ENCODE results near the gene ADGRD2.

ADGRD2 gene

DNA sequence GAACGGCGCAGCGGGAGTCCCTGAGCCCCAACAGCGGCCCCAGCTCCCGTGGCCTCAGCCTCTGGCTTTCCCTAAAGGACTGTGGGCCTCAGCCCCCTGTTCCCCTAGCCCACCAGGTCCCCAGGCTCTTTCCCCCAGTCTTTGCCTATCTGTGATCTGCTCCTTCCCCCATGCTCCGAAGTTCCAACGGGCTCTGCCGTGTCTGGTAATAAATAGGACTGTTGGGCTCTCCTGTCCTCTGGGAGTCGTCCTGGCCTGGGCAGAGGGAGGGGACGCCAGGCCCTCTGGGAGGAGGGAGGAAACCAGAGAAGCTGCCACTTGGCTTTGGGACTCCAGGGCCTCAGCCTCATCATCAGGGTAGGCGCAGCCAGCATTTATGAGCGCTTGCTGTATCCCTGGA is 28.1 kb downstream of the ADGRD2 start:
- no peak for ATAC-seq (replicated peaks; ENCODE audit: extremely low read depth, poor library complexity, severe bottlenecking)
- H3K9me3 Mint-ChIP-seq, result no peaks in the 10 kb centered on the region
- peaks cover 44% of the 10 kb centered on the region for H3K27me3 Mint-ChIP-seq
- no peak for DNase-seq (ENCODE audit: low spot score in 2 of 2)
- no peak overlapping the region for H3K27ac Mint-ChIP-seq (ENCODE audit: low read depth)
- no peaks in the 10 kb centered on the region for H3K36me3 Mint-ChIP-seq (ENCODE audit: insufficient read depth)
- H3K4me3 Mint-ChIP-seq, result no peak overlapping the region
- H3K4me1 Mint-ChIP-seq, result no peaks in the 10 kb centered on the region

DNA sequence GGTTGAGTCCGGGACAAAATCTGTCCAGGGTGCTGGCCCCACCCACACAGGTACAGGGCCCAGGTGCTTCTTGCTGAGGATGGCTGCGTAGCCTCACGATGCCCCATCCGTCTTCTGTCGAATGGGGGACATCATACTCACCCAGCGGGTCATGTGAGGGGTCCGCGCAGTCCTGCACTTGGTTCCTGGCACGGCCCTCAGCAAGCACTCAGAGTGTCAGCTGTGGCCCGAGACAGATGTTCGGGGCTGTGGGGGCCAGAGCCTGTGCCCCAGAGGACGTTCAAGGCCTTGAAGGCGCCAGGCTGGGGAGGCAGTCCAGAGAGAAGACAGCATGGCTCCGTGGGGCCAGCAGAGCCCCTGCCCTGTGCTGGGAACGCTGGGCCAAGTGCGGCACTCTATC is 29.1 kb downstream of the ADGRD2 start:
- no peaks in the 10 kb centered on the region for H3K9me3 Mint-ChIP-seq
- H3K27ac Mint-ChIP-seq (ENCODE audit: low read depth), result no peak overlapping the region
- H3K4me1 Mint-ChIP-seq, result no peaks in the 10 kb centered on the region
- no peaks in the 10 kb centered on the region for H3K36me3 Mint-ChIP-seq (ENCODE audit: insufficient read depth)
- peaks cover 34% of the 10 kb centered on the region for H3K27me3 Mint-ChIP-seq
- ATAC-seq (replicated peaks; ENCODE audit: extremely low read depth, poor library complexity, severe bottlenecking), result no peak
- no peak for DNase-seq (ENCODE audit: low spot score in 2 of 2)
- H3K4me3 Mint-ChIP-seq, result no peak overlapping the region

DNA sequence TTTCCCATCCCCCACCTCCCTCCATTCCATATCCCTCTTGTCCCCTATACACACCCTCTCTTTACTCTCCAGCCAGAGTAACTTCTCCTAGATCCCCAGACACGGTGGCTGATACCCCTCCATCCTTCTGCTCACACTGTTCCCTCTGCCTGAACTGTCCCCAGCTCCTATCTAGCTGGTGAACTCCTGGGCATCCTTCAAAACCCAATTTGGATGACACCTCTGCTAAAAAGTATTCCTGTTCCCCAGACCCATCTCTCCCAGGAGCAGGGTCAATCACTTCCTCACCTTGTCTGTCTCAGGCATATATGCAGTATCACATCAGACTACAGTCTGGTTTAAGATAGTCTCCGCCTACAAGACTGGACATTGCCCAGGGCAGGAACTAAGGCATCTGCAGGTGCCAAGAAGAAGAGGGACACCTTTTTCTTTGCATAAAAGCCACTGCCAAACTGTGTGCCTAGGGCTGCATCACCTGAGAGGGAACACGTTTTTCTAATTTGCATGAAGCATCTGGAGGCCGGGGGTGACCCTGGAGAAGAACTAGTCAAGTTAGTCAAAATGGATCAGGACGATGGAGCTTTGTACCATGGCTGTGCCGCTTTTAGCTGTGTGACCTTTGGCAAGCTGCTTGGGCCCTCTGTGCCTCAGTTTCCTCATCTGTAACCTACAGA is 29.8 kb downstream of the ADGRD2 start:
- Mint-ChIP-seq H3K9me3 (no peaks in the 10 kb centered on the region), H3K4me3 (no peak overlapping the region), H3K36me3 (ENCODE audit: insufficient read depth) (no peaks in the 10 kb centered on the region), H3K27ac (ENCODE audit: low read depth) (no peak overlapping the region), H3K4me1 (no peaks in the 10 kb centered on the region), H3K27me3 (peaks cover 27% of the 10 kb centered on the region)
- ATAC-seq (replicated peaks; ENCODE audit: extremely low read depth, poor library complexity, severe bottlenecking) (no peak), DNase-seq (ENCODE audit: low spot score in 2 of 2) (no peak)

DNA sequence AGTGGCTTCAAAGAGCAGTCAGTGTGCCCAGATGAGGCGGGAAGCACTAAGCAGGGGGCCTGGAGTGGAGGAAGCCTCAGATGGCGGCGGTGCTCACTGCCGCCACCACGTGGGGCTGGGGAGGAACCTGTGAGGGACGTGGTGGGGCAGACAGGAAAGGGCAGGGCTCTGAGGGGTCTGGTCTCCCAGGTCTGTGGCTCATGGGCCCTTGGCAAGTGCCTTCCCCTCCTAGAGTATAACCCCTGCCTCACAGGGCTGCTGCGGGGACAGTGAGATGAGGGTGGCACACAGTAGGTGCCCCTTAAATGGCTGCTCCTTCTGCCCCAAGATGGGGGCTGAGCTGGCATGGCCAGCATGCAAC is 30.4 kb downstream of the ADGRD2 start:
- DNase-seq (ENCODE audit: low spot score in 2 of 2), result no peak
- no peak overlapping the region for H3K4me3 Mint-ChIP-seq

DNA sequence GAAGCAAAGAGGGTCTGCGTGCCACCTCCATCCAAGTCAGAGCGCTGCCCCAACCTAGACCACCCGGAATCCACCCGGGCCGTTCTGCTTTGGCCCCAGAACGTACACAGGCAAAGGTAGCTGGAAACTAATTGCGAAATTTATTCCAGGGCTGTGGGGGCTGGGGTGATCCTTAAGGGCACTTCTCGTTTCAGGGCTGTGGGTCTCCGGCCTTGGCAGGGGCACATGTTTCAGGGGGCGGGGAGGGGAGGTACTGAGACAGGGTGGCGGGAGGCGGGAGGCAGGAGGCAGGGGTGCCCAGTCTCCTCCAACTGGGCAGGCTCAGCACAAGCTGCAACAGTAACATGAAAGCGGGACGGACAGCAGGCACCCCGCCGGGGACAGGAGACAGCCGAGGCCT is 30.9 kb downstream of the ADGRD2 start:
- Mint-ChIP-seq H3K4me3 (no peak overlapping the region), H3K27ac (ENCODE audit: low read depth) (no peak overlapping the region), H3K27me3 (peaks cover 20% of the 10 kb centered on the region), H3K4me1 (no peaks in the 10 kb centered on the region), H3K9me3 (no peaks in the 10 kb centered on the region), H3K36me3 (ENCODE audit: insufficient read depth) (no peaks in the 10 kb centered on the region)
- no peak for DNase-seq (ENCODE audit: low spot score in 2 of 2)
- no peak for ATAC-seq (replicated peaks; ENCODE audit: extremely low read depth, poor library complexity, severe bottlenecking)

More for the DNA sequence above, 30.4 kb downstream of the ADGRD2 start:
- Mint-ChIP-seq H3K36me3 (ENCODE audit: insufficient read depth) (no peaks in the 10 kb centered on the region), H3K27ac (ENCODE audit: low read depth) (no peak overlapping the region), H3K4me1 (no peaks in the 10 kb centered on the region), H3K9me3 (no peaks in the 10 kb centered on the region), H3K27me3 (peaks cover 22% of the 10 kb centered on the region)
- ATAC-seq (replicated peaks; ENCODE audit: extremely low read depth, poor library complexity, severe bottlenecking), result no peak

DNA sequence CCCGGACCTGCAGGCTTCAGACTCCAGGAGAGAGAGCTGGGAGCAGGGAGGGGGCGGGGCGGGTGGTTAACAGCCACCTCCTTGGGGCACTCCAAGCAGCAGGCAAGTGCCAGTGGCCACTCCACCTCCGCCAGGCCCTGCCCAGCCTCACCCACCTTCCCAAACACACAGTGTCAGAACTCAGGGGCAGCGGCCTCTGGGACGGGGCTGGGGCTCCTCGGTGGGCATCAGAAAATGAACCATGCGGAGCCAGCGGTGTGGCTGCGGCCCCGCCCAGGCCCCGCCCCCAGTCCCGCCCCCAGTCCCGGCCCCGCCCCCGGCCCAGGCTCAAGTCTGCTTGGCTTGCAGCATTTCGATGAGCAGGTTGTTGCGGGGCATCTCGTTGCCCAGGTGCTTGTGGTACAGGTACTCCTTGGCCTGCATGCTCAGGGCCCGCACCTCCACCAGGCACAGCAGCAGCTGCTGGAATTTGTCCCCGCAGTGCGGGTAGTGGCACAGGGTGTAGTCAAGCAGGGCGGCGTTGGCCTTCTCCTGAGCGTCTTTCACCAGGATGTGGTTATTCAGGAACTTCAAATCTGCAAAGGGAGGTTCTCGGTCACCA is 32.3 kb downstream of the ADGRD2 start:
- DNase-seq (ENCODE audit: low spot score in 2 of 2) (no peak), ATAC-seq (replicated peaks; ENCODE audit: extremely low read depth, poor library complexity, severe bottlenecking) (no peak)
- Mint-ChIP-seq H3K9me3 (no peaks in the 10 kb centered on the region), H3K4me3 (no peak overlapping the region), H3K27me3 (peaks cover 20% of the 10 kb centered on the region), H3K4me1 (no peaks in the 10 kb centered on the region), H3K36me3 (ENCODE audit: insufficient read depth) (no peaks in the 10 kb centered on the region), H3K27ac (ENCODE audit: low read depth) (no peak overlapping the region)

DNA sequence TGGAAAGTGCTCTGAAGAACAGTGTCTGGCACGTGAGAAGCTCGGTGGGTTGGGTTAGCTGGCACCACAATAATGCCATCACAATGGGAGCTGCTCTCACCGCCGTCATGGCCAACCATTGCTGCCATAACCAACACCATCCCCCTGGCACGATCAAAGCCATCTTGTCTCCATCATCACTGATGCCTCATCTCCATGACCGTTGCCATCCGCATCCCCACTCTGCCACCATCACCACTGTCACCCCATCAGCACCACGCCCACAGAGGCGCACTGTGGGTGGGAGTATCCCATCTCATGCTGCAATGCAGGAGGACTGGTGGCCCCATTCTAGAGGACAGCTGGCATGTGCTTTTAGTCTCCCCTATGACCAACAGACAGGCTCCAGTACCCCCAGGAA is 33.2 kb downstream of the ADGRD2 start:
- Mint-ChIP-seq H3K9me3 (no peaks in the 10 kb centered on the region), H3K27ac (ENCODE audit: low read depth) (no peak overlapping the region), H3K27me3 (peaks cover 14% of the 10 kb centered on the region), H3K4me1 (no peaks in the 10 kb centered on the region), H3K4me3 (no peak overlapping the region), H3K36me3 (ENCODE audit: insufficient read depth) (no peaks in the 10 kb centered on the region)
- DNase-seq (ENCODE audit: low spot score in 2 of 2) (no peak), ATAC-seq (replicated peaks; ENCODE audit: extremely low read depth, poor library complexity, severe bottlenecking) (no peak)

DNA sequence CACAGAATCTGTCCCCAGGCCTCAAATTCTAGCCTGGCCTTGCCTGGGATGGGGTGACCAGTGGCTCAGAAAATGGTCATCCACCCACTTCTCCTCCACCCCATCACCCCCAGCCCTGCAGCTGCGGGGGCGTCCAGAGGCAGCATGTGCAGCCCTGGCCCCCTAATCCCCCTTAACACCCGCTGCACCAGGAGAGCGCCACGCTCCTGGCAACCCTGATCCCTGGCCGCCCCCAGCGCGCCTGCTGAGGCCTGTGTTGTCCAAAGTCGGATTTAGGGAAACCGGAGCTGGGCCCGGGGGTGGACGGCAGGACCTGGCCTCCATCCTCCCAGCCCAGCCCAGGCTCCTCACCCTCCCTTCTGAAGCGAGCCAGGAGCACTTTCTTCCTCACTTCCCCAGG is 35.0 kb downstream of the ADGRD2 start:
- ATAC-seq (replicated peaks; ENCODE audit: extremely low read depth, poor library complexity, severe bottlenecking), result no peak

DNA sequence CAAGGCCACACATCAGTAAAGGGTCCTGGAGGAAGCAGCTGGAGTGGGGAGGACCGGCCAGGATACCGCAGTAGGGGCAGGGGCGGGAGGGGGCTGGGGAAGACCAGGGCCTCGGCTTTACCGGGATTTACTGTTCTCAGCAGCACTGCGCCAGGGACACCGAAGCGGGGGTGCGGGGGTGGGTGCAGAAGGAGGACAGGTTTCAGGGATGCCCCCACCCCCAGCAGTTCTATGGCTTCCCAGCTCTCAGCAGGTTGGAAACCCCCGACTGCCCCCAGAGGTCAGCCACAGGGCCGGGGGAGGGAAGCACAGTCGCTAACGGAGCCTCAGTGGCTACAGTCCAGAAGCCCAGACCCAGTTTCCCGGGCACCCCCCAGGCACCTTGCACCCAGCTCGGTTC is 35.7 kb downstream of the ADGRD2 start:
- no peak overlapping the region for H3K27ac Mint-ChIP-seq (ENCODE audit: low read depth)
- H3K27me3 Mint-ChIP-seq, result peaks cover 18% of the 10 kb centered on the region
- DNase-seq (ENCODE audit: low spot score in 2 of 2) (no peak), ATAC-seq (replicated peaks; ENCODE audit: extremely low read depth, poor library complexity, severe bottlenecking) (no peak)
- no peaks in the 10 kb centered on the region for H3K36me3 Mint-ChIP-seq (ENCODE audit: insufficient read depth)
- H3K4me3 Mint-ChIP-seq, result no peak overlapping the region
- no peaks in the 10 kb centered on the region for H3K9me3 Mint-ChIP-seq
- H3K4me1 Mint-ChIP-seq, result no peaks in the 10 kb centered on the region

More for the DNA sequence above, 35.0 kb downstream of the ADGRD2 start:
- Mint-ChIP-seq H3K36me3 (ENCODE audit: insufficient read depth) (no peaks in the 10 kb centered on the region), H3K9me3 (no peaks in the 10 kb centered on the region), H3K27me3 (peaks cover 16% of the 10 kb centered on the region), H3K4me1 (no peaks in the 10 kb centered on the region), H3K27ac (ENCODE audit: low read depth) (no peak overlapping the region), H3K4me3 (no peak overlapping the region)
- DNase-seq (ENCODE audit: low spot score in 2 of 2), result no peak

DNA sequence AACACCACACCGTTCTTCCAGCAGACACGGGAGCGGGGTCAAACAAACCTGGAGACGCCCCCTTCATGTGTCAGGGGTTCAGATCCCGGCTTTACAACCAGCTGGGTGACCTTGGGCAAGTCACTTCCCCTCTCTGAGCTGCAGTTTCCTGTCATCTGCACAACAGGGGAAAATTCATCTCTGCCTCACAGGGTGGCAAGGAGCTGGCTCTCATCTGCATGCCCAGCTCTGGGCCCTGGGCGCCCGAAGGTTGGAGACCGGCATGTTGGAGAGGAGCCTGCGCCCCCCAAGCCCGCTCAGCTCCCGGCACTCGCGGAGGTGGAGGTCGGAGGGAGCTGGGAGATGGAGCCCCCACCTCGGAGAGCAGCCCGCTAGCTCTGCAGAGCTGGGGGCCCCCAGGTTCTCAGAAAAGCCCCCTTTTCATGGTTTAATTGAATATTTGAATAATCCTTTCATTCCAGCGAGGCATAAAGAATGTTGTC is 36.6 kb downstream of the ADGRD2 start:
- ATAC-seq (replicated peaks; ENCODE audit: extremely low read depth, poor library complexity, severe bottlenecking), result no peak

DNA sequence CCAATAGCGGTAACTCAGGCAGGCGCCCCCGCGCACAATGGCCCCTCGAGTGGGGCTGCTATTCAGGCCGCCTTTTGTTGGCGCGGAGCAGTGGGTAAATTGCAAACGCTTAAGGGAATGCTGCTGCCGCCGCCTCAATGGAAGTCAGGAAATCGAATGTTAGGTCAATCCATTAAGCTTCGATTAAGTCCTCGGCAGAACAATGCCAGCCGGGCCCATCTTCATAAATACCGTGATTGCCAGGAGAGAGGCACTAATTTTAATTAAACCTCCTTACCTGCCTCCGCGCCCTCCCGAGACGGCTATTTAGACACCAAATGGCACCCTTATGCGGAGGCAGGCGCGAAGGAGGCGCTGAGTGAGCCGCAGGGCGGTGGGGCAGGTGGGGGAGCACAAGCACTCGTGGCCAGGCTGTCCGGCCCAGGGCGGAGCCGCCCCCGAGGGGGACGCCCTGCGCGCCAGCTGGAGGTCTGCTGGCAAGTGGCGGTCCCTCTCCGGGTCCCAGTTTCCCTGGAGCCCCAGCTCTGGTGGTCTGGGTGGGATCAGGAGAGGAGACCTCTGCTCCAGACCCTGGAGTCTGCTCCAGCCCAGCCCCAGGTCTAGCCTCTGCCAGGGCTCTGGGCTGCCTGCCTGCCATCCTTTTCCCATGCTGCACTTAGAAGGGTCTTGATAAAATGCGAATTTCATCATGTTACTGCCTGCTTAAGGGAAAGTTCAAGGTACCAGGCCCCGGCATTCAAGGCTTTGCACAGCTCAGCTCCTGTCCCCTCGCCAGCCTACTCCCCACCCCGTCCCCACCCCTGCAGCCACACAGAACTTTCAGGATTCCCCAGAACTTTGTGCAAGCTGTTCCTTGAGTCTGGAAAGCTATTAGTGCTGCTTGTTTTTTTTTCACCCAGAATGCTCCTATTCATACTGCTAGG is 37.3 kb downstream of the ADGRD2 start:
- no peak for DNase-seq (ENCODE audit: low spot score in 2 of 2)
- peaks cover 25% of the 10 kb centered on the region for H3K27me3 Mint-ChIP-seq
- no peak overlapping the region for H3K27ac Mint-ChIP-seq (ENCODE audit: low read depth)
- no peak for ATAC-seq (replicated peaks; ENCODE audit: extremely low read depth, poor library complexity, severe bottlenecking)
- no peaks in the 10 kb centered on the region for H3K9me3 Mint-ChIP-seq
- no peaks in the 10 kb centered on the region for H3K4me1 Mint-ChIP-seq
- H3K4me3 Mint-ChIP-seq, result no peak overlapping the region
- no peaks in the 10 kb centered on the region for H3K36me3 Mint-ChIP-seq (ENCODE audit: insufficient read depth)

More for the DNA sequence above, 36.6 kb downstream of the ADGRD2 start:
- Mint-ChIP-seq H3K4me3 (no peak overlapping the region), H3K36me3 (ENCODE audit: insufficient read depth) (no peaks in the 10 kb centered on the region), H3K27ac (ENCODE audit: low read depth) (no peak overlapping the region), H3K9me3 (no peaks in the 10 kb centered on the region), H3K4me1 (no peaks in the 10 kb centered on the region), H3K27me3 (peaks cover 18% of the 10 kb centered on the region)
- DNase-seq (ENCODE audit: low spot score in 2 of 2), result no peak

DNA sequence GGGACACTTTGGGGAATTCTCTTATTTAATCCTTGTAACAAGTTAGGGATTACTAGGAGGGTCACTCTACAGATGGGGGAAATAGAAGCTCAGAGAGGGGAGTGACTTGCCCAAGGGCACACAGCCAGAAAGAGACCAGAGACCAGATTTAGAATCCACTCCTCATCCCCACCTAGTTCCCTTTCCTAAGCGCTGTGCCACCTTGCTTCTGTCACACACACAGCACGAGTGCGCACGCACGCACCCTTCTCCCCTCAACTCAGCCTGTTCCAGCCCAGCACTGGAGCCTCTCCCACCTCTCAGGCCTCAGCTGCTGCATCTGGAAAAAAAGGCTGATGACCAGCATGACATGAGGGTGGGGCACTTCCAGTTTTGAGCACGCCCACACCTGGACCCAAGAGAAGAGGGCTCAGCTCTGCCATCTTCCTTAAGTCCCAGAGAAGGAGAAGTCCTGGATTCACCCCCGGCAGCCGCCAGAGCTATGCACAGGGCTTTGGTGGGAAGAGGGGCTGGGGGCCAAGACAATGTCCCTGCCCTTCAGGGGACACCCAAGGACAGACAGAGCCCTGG is 38.5 kb downstream of the ADGRD2 start:
- no peaks in the 10 kb centered on the region for H3K4me1 Mint-ChIP-seq
- no peak overlapping the region for H3K4me3 Mint-ChIP-seq
- H3K36me3 Mint-ChIP-seq (ENCODE audit: insufficient read depth), result no peaks in the 10 kb centered on the region
- no peaks in the 10 kb centered on the region for H3K9me3 Mint-ChIP-seq
- no peak overlapping the region for H3K27ac Mint-ChIP-seq (ENCODE audit: low read depth)
- no peak for ATAC-seq (replicated peaks; ENCODE audit: extremely low read depth, poor library complexity, severe bottlenecking)
- no peak for DNase-seq (ENCODE audit: low spot score in 2 of 2)
- peaks cover 28% of the 10 kb centered on the region for H3K27me3 Mint-ChIP-seq
